GM21360 (cell line): ENCODE results near the gene PCGF1.
"Not testable (repeated sequence)": the region's sequence is repeated elsewhere in the genome, so short reads cannot be mapped to it uniquely, and the experiment has no call there.

Experiments used
- ATAC-seq: cut with Tn5 transposase; IDR thresholded peaks from one replicate; pipeline ENCODE4 v1.9.1; 2021; ENCODE audit warnings: mild to moderate bottlenecking, moderate library complexity; ENCODE audit not compliant: unreplicated experiment

PCGF1 gene

DNA sequence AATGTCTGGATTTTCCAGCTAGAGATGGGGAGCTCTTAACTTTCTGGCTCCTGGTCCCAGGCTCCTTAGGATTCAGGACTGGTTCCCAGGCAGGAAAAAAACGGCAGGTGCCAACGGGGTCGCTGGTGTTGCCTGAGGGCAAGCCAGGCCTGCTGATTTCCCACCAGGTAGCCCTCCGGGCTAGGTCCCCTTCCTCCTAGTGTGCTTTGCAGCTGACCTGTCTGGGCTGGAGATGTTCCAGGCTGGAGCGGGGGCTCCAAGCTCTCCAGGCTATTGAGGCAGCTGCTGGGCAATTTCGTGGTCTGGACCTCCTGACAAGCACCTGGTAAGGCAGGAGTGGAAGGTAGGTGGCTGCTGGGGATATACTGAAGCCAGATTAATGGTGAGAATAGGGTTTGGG lies 33.0 kb downstream of the PCGF1 start:
- no peak for ATAC-seq

DNA sequence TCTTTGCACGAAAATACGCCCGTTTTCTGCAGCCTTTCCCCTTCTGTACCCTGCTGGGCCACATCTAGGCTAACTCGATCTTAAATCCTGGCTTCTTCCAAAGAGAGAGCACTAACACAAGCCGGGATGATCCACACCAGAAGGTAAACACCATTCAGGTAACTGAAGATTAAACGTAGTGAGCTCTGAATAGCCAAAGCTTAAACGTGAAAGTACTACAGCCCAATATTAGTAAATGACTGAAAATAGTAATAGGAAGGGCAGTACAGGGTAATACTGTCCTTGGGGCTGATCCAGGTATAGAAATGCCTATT lies 34.6 kb downstream of the PCGF1 start:
- no peak for ATAC-seq

DNA sequence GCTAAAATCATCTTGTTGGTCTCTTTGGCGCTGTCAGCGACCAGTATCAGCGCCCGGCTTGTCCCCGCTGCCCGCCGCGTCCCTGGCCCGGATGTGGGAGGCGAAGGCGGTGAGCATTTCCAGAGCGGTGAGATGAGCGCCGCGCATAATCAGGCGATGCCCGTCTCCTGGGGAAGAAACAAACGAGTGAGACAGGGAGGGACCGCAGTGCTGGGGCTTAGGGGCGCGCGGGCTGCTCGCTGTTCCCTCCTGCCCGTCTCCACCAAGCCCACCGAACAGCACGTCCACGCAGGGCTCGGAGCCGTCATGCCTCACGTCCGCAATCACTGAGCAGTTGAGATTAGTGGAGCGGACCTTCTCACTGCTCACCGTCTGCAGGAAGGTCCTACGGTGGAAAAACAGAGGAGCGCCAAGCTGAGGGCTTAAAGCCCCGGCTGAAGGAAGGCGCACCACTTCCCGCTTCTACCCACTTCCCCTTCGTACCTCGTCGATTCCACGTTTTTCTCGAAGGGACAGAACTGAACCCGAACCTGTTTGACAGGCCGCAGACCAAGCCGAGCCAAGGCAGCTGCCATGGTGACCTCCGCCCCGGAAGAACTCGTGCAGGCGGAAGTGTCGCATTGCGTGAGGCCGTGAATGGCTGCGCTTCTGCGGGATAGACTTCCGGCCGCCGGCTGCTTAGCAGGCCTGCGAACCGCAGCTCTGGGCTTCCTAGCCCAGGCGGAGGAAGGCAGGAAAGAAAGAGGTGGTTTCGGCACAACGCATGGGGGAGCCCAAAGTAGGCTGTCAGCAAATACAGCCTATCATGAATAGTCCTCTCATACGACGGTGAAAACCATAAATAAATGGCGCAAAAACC lies 35.2 kb downstream of the PCGF1 start, which contains the start of gene MRPL53:
MRPL53 (minus strand) TSS at position 595 of the 859 bp plus-strand sequence; CDS start at position 575, 20 bp downstream.
- ATAC-seq, result peak; percentile 82

DNA sequence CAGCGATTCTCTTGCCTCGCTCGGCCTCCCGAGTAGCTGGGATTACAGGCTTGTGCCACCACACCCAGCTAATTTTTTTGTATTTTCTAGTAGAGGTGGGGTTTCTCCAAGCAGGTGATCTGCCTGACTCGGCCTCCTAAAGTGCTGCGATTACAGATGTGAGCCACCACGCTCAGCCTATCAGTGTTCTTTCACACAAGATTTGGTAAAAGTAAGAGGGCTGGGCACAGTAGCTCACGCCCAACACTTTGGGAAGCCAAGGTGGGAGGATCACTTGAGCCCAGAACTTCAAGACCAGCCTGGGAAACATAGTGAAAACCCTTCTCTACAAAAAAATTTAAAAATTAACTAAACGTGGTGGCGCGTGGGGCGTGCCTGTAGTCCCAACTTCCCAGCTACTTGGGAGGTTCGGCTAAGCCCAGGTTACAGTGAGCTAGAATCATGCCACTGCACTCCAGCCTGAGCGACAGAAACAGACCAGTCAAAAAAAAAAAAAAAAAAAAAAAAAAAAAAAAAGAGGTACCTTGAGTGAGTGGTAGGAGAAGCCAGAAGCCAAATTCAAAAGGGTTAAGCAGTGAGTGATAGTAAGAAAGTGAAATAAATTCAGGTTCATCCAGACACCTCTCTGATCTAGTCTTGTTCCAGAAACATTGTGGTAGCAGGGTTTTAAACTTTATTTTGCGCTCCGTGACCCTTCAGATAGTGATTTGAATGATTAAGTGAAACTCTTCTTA lies 36.0 kb downstream of the PCGF1 start:
- ATAC-seq, result no peak

DNA sequence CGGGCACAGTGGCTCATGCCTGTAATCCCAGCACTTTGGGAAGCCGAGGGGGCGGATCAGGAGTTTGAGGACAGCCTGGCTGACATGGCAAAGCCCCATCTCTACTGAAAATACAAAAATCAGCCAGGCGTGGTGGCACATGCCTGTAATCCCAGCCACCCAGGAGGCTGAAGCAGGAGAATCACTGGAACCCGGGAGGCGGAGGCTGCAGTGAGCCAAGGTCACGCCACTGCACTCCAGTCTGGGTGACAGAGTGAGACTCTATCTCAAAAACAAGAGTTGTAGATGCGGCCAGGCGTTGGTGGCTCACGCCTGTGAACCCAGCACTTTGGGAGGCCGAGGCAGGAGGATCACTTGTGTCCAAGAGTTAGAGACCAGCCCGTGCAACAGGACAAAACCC lies 36.8 kb downstream of the PCGF1 start:
- not testable (repeated sequence) for ATAC-seq

DNA sequence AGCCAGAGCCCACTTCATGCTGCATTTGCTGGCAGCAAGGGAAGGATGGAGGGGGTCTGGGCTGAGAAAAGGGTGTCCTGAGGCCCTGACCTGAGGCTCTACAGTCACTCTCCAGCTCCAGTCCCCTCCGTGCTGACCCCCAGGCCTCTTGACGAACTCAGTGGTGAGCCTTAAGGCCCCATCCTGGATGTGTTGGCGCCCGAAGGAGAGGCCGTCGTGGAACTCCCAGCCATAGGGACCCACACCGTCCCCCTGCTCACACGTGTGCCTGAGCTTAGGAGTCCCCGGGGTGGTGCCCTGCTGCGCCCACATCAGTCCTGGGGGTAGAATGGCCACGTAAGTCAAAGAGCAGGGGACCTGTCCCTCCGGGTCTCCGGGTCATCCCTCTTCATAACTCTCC lies 43.1 kb downstream of the PCGF1 start:
- ATAC-seq, result no peak

DNA sequence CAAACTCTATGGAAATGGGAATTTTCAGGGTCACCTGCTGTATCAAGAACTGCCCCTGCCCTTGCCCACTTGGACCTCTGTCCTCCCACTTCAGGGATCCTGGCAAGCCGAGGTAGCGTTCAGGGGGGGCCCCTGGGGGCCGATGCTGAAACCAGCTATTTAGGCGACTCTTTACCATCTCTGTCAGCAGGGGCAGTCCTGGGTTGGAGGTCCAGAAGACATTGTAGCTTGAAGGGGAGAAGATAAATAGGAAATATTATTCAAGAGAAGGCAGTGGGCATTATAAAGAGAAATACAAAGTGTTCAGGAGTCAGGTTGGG lies 44.7 kb downstream of the PCGF1 start:
- no peak for ATAC-seq

DNA sequence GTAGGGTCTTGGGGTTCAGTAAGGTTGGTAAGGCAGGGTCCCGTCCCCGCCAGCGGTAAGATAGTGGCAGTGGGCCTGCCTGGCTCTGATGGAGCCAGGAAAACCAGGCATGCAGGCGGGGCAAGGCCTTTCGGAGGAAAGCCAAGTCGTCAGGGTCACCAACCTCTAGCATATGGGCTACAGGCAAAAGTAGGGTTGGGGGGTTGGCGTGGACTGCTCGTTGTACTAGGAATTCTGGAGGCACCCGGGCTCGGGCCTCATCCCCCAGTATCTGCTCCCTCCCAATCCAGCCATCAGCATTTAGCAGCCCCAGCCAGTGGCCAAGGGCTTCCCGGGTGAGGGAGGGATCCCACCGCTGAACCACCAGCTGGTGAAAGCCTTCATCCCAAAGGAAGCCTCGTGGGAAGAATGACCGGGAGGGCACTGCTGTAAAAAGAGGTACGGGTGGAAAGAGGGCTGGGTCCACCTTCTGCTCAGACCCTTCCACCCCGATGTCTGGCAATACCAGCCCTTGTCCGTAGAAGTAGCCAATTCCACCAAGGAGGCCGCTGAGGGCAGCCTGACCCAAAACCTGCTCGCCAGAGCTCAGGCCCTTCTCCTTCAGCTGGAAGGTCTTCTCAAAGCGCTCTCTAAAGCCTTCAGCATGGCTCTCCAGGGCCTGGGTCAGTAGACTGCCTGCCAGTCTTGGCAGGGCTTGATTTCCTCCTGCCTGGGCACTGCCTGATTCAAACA lies 45.3 kb downstream of the PCGF1 start:
- ATAC-seq, result no peak

DNA sequence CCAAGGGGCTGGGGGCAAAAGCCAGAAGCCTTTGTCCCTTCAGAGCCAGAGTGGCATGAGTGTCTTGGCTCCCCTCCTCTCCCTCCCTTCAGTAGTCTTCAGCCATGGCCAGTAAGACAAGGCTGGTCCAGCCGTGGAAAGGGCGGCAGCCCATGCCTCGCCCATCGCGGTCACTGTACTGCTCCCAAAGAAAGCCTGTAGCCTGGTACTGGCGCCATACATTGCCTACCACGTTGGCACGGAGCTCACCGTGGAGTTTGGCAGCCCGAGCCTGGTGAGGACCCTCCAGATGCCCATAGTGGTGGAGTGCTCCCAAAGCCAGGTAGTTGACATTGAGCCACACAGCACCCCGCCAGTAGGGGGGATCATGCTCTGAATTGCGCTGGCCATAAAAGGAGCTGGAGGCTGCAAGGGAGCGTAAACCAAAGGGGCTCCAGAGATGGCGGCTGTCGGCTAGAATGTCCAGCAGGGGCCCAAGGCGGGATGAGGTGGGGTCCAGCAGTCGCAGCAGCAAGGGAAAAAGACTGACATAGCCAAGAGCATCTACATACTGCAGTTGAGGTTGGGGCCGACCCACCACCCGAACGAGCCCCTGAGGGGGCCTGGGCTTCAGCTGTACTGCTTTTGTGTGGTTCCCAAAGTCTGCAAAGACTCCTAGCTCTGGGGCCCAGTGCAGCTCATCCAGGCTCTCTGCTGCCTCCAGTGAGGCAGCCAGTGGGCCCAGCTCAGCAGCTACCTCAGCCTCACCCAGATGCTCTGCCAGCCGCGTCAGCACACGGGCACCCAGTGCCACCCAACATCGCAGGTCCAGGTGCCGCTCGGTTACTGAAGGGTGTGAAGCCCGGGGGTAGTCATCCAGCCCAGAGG lies 46.1 kb downstream of the PCGF1 start:
- no peak for ATAC-seq

DNA sequence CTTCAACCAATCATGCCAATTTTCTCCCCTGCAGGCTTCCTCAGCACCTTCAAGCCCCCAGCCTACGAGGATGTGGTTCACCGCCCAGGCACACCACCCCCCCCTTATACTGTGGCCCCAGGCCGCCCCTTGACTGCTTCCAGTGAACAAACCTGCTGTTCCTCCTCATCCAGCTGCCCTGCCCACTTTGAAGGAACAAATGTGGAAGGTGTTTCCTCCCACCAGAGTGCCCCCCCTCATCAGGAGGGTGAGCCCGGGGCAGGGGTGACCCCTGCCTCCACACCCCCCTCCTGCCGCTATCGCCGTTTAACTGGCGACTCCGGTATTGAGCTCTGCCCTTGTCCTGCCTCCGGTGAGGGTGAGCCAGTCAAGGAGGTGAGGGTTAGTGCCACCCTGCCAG lies 47.3 kb downstream of the PCGF1 start:
- not testable (repeated sequence) for ATAC-seq

DNA sequence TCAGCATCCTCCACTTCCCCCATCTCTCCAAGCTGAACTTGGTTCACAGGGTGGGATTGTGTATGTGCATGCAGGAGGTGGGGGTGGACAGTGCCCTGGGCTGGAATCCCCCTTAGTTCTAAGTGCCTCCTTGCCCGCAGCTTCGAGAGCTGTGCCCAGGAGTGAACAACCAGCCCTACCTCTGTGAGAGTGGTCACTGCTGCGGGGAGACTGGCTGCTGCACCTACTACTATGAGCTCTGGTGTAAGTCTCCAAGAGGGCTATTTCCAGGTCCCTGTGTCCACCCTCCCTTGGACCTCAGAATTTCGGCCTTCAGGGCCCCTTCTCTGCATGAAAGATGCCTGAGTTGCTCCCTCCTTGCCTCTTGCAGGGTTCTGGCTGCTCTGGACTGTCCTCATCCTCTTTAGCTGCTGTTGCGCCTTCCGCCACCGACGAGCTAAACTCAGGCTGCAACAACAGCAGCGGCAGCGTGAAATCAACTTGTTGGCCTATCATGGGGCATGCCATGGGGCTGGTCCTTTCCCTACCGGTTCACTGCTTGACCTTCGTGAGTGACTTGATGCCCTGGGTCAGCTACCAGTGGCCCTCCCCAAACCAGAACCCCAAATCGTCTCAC lies 47.9 kb downstream of the PCGF1 start:
- ATAC-seq, result not testable (repeated sequence)

DNA sequence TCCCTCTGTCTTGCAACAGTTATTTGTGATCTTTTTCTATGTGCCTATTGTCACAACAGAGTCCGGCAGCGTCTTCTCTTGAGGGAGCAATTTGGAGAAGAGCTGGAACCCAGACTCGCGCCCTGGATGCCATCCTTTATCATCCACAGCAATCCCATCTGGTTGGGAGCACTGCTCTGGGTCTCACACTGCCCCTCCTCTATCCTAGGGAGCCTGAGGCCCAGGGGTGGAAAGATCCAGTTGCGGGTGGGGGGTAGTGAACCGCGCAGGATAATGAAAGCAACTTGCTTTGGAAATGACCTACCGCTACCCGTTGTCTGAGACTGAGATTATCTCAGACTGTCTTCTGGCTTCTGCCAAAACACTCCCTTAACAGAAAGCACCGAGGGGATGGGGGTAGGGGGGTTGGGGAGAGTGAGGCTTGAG lies 48.5 kb downstream of the PCGF1 start:
- ATAC-seq, result no peak

DNA sequence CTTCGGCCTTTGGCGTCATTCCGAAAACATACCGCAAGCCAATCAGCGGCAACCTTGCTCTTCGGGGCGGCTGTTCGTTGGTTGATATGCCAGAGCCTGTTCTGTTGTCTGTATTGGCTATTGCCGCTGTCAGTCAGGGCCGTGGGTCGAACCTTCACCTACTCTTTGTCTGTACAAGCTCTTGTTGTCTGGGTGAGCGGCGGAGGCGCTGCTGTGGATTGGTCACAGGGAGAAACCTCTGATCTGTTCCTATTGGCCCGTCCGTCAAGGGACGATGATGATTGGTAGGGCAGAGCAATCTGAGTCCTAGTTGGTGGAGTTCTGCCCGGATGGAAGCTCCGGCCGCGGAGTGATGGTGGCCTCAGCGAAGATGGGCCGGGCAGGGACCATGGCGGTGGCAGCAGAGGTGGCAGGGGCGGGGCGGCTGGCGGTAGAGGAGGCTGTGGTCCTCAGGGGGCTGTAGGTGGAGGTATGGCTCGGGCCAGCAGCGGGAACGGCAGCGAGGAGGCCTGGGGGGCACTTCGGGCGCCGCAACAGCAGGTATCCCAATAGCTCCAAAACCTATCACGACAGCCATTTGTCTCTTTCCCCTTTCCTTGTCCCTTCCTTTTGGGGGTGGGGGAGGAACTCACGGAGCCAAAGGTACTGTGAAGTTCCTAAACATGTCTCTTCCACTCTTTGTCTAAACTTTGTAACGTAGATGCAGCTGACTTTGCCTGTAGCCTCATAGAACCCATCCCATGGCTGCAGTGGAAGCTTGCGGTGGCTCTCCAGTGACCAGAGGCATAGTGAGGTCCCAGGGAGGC lies 49.2 kb downstream of the PCGF1 start, which contains the start of gene WBP1:
WBP1 (plus strand) TSS at position 307 of the 806 bp plus-strand sequence; CDS start at position 472, 165 bp downstream.
- peak; percentile 78 for ATAC-seq

DNA sequence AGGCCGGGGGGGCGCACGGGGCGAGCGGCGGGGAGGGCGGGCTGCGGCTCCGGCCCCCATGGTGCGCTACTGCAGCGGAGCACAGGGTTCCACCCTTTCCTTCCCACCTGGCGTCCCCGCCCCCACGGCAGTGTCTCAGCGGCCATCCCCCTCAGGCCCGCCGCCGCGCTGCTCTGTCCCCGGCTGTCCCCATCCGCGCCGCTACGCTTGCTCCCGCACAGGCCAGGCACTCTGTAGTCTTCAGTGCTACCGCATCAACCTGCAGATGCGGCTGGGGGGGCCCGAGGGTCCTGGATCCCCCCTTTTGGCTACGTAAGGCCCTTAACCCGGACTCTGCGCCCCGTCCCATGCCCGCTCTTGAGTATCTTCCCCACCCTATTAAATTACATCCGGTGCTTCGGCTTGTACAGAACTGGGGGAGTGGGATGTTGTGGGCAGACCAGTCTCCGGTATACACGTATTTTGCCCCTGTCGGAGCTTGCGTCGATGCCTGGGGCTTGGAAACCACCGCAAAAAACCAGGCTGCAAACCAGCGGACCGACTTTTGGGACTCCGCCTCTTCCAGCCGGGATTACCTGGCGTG lies 49.9 kb downstream of the PCGF1 start:
- ATAC-seq, result peak; percentile 30

DNA sequence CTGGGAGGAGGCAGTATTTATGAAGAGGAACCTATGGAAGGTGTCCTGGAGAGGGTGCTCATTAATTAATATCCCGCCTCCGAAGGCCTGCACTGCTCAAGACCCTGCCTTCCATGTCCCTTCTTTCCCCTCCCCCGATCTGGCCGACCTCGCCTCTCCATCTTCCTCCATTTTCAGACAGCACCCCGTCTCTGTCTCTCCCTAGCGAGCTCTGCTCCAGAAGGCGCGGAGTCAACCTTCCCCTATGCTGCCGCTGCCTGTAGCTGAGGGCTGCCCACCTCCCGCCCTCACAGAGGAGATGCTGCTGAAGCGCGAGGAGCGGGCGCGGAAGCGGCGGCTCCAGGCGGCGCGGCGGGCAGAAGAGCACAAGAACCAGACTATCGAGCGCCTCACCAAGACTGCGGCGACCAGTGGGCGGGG lies 50.4 kb downstream of the PCGF1 start:
- no peak for ATAC-seq
